HG02970 (cell line): Measurements from ENCODE around the gene ZNF511.
A peak's percentile ranks its signal among the peaks of the same experiment; 100 is the strongest.

Experiments used
- ATAC-seq: cut with Tn5 transposase; IDR thresholded peaks from one replicate; pipeline ENCODE4 v1.9.1; 2021; ENCODE audit warnings: mild to moderate bottlenecking, moderate library complexity, moderate number of reproducible peaks; ENCODE audit not compliant: unreplicated experiment, low FRiP score

Gene ZNF511

GRCh38 chr10:133274751-133275683 lies 33.7 kb upstream of the ZNF511 start:
- ATAC-seq: peak; percentile 48

- peak; percentile 29 for ATAC-seq
Measured at GRCh38 chr10:133275684-133276092, 33.0 kb upstream of the ZNF511 start.

GRCh38 chr10:133276100-133276434 lies 32.6 kb upstream of the ZNF511 start:
- ATAC-seq: no peak

GRCh38 chr10:133276435-133277201 lies 32.1 kb upstream of the ZNF511 start, which contains the start of gene ADAM8:
Gene ADAM8, minus strand, starts transcription at chr10:133276868. Its CDS starts 51 bp downstream, at chr10:133276817.
- peak; percentile 35 for ATAC-seq

GRCh38 chr10:133277277-133277992 lies 31.3 kb upstream of the ZNF511 start:
- no peak for ATAC-seq

- ATAC-seq: no peak
Measured at GRCh38 chr10:133277993-133278576, 30.6 kb upstream of the ZNF511 start.

- ATAC-seq: no peak
Measured at GRCh38 chr10:133278577-133279265, 30.0 kb upstream of the ZNF511 start.

- no peak for ATAC-seq
Measured at GRCh38 chr10:133279326-133280226, 29.1 kb upstream of the ZNF511 start.

GRCh38 chr10:133280391-133281059 lies 28.2 kb upstream of the ZNF511 start:
- no peak for ATAC-seq

GRCh38 chr10:133281084-133281483 lies 27.6 kb upstream of the ZNF511 start:
- no peak for ATAC-seq

GRCh38 chr10:133281628-133282372 lies 26.9 kb upstream of the ZNF511 start:
- no peak for ATAC-seq

- ATAC-seq: no peak
Measured at GRCh38 chr10:133282846-133283390, 25.8 kb upstream of the ZNF511 start.

GRCh38 chr10:133283931-133284330 lies 24.8 kb upstream of the ZNF511 start:
- ATAC-seq: no peak

GRCh38 chr10:133285217-133285616 lies 23.5 kb upstream of the ZNF511 start:
- no peak for ATAC-seq

GRCh38 chr10:133286366-133286765 lies 22.3 kb upstream of the ZNF511 start:
- no peak for ATAC-seq

- ATAC-seq: no peak
Measured at GRCh38 chr10:133287832-133288500, 20.7 kb upstream of the ZNF511 start.

- ATAC-seq: no peak
Measured at GRCh38 chr10:133289761-133290160, 19.0 kb upstream of the ZNF511 start.
